Activated effector memory CD4-positive, alpha-beta T cell treated with anti-CD3 and anti-CD28 coated beads, Interleukin-2, amount 50 U/mL, for 16 hours (primary cell): ENCODE results near the gene CCND3.

Experiments
- DNase-seq: peaks from one replicate; pipeline ENCODE4 v3.0.0-alpha.2; 2020

CCND3 gene

GRCh38 chr6:41920921-41921711, 20.5 kb downstream of the CCND3 start, which contains the start of the genes BYSL and MED20:
BYSL (plus strand) TSS chr6:41921499; CDS start chr6:41921563, 64 bp downstream.
MED20 (minus strand) TSS chr6:41921139; CDS start chr6:41921018, 121 bp downstream.
- peak; percentile 98 for DNase-seq

GRCh38 chr6:41917528-41917927, 24.1 kb downstream of the CCND3 start:
- no peak for DNase-seq

DNA sequence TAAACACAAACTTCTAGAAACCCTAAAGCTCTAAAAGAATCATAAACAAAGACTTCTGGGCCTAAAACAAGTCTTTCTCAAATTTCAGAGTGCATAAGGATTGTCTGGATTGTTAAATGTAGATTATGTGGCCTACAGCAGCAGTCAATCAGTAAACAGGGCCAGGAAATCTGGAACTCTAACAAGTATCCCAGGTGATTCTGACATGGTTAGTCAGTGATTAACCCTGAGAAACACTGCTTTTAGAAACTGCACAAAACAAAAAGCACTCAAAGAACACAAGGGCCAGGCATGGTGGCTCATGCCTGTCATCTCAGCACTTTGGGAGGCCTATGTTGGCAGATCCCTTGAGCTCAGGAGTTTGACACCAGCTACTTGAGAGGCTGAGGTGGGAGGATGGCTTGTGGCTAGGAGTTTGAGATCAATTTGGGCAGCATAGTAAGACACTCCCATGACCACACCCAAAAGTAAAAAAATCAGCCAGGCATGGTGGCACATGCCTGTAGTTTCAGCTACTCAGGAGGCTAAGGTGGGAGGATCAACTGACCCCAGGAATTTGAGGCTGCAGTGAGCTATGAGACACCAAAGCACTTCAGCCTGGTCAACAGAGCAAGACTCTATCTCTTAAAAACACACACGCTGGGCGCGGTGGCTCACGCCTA, 26.6 kb downstream of the CCND3 start:
- no peak for DNase-seq

- DNase-seq, result no peak
Measured at GRCh38 chr6:41914343-41914742, 27.3 kb downstream of the CCND3 start.

- no peak for DNase-seq
Measured at GRCh38 chr6:41909727-41910126, 31.9 kb downstream of the CCND3 start.

- peak; percentile 81 for DNase-seq
Measured at GRCh38 chr6:41901882-41902519, 39.6 kb downstream of the CCND3 start.

DNA sequence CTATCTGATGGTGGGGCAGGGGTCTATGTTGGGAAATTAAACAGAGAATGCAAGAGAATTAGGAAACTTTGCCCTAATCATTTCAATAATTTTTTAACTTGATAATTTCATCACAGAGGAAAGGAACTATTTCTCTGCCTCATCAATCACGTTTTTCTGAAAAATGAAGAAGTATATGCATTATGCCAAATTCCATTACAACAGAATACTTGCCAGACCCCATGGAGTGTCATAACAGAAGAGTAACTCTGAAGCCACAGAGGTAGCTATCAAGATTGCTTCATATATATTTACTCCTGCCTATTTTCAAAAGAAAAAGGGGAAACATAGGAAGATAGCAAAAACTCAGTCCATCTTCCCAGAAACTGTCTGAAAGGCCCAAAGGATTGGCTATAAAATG, 40.7 kb downstream of the CCND3 start:
- DNase-seq, result no peak

GRCh38 chr6:41896281-41896680, 45.3 kb downstream of the CCND3 start:
- DNase-seq, result no peak

GRCh38 chr6:41895300-41896233, 46.0 kb downstream of the CCND3 start, which contains the start of gene USP49:
USP49 (minus strand) TSS chr6:41895375; CDS start chr6:41806983, 88,392 bp downstream.
- DNase-seq, result peak; percentile 96

DNA sequence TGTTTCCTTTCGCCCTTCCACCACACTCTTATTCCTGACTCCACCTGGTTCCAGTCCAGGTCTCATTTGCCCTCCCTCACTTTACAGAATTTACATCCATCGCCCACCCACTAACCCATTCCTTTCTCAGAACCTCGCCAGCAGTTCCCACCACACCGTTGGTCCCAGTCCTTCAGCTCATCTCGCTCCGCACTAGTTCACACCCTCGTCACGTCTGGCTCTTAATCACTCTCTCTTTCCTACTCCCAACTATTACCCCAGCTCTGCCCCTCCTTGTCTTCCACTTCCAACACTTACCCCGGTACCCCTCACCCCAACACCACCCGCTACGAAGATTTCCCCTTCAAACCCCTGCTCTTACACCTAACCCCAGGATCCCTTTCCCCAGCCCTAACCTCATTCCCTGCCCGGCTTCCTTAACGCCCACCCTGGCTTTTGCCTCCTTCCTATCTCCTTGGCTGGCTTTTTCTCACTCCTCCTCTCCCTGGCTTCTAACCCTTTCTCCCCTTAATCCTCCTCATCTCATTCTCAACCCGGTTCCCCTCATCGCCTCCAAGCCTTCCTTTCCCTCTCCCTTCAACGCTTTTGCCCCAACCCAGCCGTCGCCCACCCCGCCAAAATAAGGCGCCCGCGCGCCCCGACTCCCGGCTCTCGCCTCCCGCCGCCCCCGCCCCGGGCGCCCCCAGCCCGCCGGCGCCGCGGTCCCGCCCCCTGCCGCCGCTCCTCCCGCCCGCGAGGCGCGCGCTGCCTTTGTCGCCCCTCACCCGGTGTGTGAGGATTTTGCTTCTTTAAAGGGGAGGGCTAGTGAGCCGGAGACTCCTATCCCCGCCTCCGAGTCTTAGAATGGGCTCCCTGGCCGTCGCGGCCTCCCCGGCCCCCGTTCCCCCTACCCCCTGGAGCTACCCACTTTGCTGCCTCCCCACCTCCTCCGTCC, 47.0 kb downstream of the CCND3 start:
- DNase-seq, result no peak

DNA sequence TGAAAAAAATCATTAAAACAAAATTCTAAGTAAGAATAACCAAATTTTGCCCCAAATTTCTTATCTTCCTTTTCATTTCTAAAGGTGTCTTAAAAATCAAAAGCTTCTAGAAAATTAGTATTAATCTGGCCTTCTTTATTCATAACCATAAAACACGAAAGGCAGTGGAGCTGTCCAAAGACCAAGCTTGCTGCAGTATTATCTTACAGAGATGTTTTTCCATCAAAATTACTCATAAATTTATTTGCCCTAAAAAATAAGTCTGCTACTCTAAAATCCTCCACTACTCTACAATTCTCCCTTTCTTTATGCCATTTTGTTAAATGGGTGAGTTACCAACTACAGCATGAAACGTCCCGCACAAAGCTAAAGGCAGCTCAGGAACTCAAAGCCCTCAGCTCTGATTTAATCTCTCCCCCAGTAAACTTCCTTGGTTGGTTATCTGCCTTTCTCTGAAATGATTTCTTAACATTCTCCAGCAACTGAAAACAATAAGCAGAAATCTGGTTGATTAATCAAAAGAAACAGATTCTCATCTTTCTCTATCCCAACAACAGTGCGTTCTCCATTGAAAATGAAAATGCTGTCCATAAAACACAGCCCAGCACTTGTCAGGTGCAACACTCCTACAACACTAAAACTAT, 48.6 kb downstream of the CCND3 start:
- DNase-seq, result no peak

DNA sequence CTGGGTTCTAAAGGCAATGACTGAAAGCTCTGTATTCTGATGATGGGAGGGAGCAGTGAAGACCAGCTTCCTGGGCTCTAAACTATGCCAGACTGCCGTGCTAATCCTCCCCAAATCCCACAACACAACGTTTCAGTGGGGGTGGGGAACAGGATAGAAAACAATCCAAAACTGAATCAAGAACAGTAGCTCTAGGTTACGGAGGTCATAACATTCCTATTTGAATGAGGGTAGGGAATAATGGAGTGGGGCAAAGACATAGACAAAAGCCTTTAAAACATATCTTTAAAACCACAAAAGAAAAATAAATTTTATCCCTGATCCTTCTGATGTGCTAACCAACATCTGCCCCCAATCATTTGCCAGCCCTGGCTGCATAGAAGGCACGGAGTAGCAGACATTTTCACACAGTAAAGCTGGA, 54.3 kb downstream of the CCND3 start:
- no peak for DNase-seq

GRCh38 chr6:41885930-41886329, 55.7 kb downstream of the CCND3 start:
- no peak for DNase-seq

DNA sequence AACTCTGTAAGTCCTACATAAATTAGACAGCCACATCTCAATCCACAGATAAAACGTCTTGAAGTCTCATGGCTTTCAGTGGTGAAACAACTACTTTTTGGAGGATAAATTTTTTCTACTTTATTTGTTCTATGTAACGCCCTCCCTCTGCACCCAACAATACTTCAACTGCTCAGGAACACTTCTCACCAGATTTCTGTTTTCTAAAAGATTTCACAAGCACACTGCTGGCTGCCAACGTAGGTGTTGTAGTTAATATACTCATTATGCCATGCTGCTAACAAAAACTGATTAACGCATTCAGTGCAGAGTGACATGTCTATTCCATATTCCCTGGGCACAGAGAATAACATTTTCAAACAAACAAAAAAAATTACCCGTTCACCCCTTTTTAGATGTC, 56.7 kb downstream of the CCND3 start:
- DNase-seq, result no peak
